Transverse colon (tissue), 3 donors: Measurements from ENCODE around the gene MRPL11.

Experiments used
- EP300 ChIP-seq: sonication (generic); formaldehyde crosslinking; IDR thresholded peaks from one replicate; pipeline ENCODE4 v1.6.1; 2017; ENCODE audit warnings: antibody characterized with exemption, low read depth
- POLR2A ChIP-seq: fragments of 450-650 bp; IDR thresholded peaks from one replicate; pipeline ENCODE4 v1.6.1; 2016; ENCODE audit warnings: antibody characterized with exemption, mild to moderate bottlenecking, moderate library complexity
- TF ChIP-seq, protein P1 (sequence below), 5 experiments: fragments of 200-600 bp in 3 of 5; fragments of 450-650 bp in 2 of 5; sonication (generic) in 3 of 5; IDR thresholded peaks; 1 replicate in 2 of 5; 2 replicates in 3 of 5; pipeline ENCODE4 v1.5.1; 2016 to 2017; ENCODE audit warnings: antibody characterized with exemption in 5 of 5, inconsistent platforms in 3 of 5, mild to moderate bottlenecking in 2 of 5, moderate library complexity in 1 of 5

DNA sequence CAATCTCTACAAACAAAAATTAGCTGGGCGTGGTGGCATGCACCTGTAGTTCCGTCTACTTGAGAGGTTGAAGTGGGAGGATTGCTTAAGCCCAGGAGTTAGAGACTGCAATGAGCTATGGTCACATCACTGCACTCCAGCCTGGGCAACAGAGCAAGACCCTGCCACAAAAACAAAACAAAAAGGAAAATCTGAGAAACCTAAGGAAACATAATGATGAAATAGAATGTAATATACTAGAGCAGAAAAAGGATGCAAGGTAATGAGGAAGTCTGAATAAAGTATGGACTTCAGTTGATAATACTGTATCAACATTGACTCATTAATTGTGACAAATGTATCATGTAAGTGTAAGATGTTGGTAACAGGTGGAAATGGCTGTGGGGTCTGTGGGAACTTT, 9.7 kb downstream of the MRPL11 start:
- TF ChIP-seq, protein P1, sequence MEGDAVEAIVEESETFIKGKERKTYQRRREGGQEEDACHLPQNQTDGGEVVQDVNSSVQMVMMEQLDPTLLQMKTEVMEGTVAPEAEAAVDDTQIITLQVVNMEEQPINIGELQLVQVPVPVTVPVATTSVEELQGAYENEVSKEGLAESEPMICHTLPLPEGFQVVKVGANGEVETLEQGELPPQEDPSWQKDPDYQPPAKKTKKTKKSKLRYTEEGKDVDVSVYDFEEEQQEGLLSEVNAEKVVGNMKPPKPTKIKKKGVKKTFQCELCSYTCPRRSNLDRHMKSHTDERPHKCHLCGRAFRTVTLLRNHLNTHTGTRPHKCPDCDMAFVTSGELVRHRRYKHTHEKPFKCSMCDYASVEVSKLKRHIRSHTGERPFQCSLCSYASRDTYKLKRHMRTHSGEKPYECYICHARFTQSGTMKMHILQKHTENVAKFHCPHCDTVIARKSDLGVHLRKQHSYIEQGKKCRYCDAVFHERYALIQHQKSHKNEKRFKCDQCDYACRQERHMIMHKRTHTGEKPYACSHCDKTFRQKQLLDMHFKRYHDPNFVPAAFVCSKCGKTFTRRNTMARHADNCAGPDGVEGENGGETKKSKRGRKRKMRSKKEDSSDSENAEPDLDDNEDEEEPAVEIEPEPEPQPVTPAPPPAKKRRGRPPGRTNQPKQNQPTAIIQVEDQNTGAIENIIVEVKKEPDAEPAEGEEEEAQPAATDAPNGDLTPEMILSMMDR (IDR thresholded peaks at IDR 0.05), result no peak
- TF ChIP-seq POLR2A, result no peak
- TF ChIP-seq EP300, result no peak
